WTC11 (cell line): ENCODE measurements around the gene FAM114A2. TPM values are rescaled to one million over a fixed set of nuclear protein-coding genes. Genes with fewer than 3 reads are reported as not detected.

Experiments used
- ATAC-seq: fragments of 200-7000 bp; cut with Tn5 transposase; 2 replicates; pipeline ENCODE4 v1.10.0; 2021; ENCODE audit warnings: mild to moderate bottlenecking, moderate library complexity
- CTCF ChIA-PET: fragments of 300-600 bp; sonication (Branson Sonifier 250); formaldehyde crosslinking; loops from one replicate; lab custom pipeline; 2021; ENCODE audit warnings: antibody characterized with exemption; lab: Charles Lee
- POLR2A ChIA-PET: fragments of 350-600 bp; sonication (Branson Sonifier 250); formaldehyde crosslinking; loops from one replicate; lab custom pipeline; 2021; ENCODE audit warnings: antibody characterized with exemption; lab: Charles Lee
- DNase-seq: peaks from one replicate; pipeline ENCODE4 v3.0.0; 2021; ENCODE audit warnings: low spot score
- H3K27ac Mint-ChIP-seq: 2 replicates; pipeline ENCODE4 v1.8.0; 2021; ENCODE audit warnings: mixed read lengths
- H3K27me3 Mint-ChIP-seq: 2 replicates; pipeline ENCODE4 v1.8.0; 2021; ENCODE audit warnings: low read depth, mild to moderate bottlenecking, moderate library complexity, mixed read lengths
- H3K36me3 Mint-ChIP-seq: 2 replicates; pipeline ENCODE4 v1.8.0; 2021; ENCODE audit warnings: mixed read lengths
- H3K4me1 Mint-ChIP-seq: 2 replicates; pipeline ENCODE4 v1.8.0; 2022; ENCODE audit warnings: mixed read lengths
- H3K4me3 Mint-ChIP-seq: 2 replicates; pipeline ENCODE4 v1.8.0; 2021; ENCODE audit warnings: mild to moderate bottlenecking, moderate library complexity, mixed read lengths
- H3K9me3 Mint-ChIP-seq: 2 replicates; pipeline ENCODE4 v1.8.0; 2021; ENCODE audit warnings: mixed read lengths
- ARID4B ChIP-seq: sonication (generic); formaldehyde crosslinking; IDR thresholded peaks from 2 replicates; pipeline ENCODE4 v1.8.0; 2023; ENCODE audit warnings: missing genetic modification reagents, mild to moderate bottlenecking, borderline replicate concordance
- E2F4 ChIP-seq: sonication (generic); formaldehyde crosslinking; IDR thresholded peaks from 2 replicates; pipeline ENCODE4 v1.8.1; 2022; ENCODE audit warnings: low read depth, mild to moderate bottlenecking, moderate library complexity, missing genetic modification reagents, borderline replicate concordance
- HMGA2 ChIP-seq: fragments of 250-450 bp; sonication (Bioruptor Pico); IDR thresholded peaks from 2 replicates; pipeline ENCODE4 v1.4.0; 2021; ENCODE audit warnings: mild to moderate bottlenecking, moderate library complexity
- JAZF1 ChIP-seq: fragments of 250-450 bp; sonication (Bioruptor Pico); IDR thresholded peaks from 2 replicates; pipeline ENCODE4 v1.9.0; 2021; ENCODE audit warnings: moderate library complexity, mild to moderate bottlenecking, inconsistent platforms
- MYBL2 ChIP-seq: sonication (generic); formaldehyde crosslinking; IDR thresholded peaks from 2 replicates; pipeline ENCODE4 v1.8.1; 2023; ENCODE audit warnings: mild to moderate bottlenecking, moderate library complexity, missing genetic modification reagents
- SP1 ChIP-seq: sonication (generic); formaldehyde crosslinking; conservative IDR thresholded peaks from 2 replicates; pipeline ENCODE4 v1.8.1; 2022; ENCODE audit warnings: missing genetic modification reagents
- ZNF512 ChIP-seq: sonication (generic); formaldehyde crosslinking; IDR thresholded peaks from 2 replicates; pipeline ENCODE4 v1.8.1; 2022; ENCODE audit warnings: missing genetic modification reagents, borderline replicate concordance
- total RNA-seq: library from RNA; stranded (reverse); gene quantifications from 3 replicates; pipeline ENCODE4 v1.2.3, GENCODE V29; 2021
- TF ChIP-seq, protein P1 (sequence below): fragments of 250-450 bp; sonication (Bioruptor Pico); IDR thresholded peaks from 2 replicates; pipeline ENCODE4 v1.9.0; 2021; ENCODE audit warnings: mild to moderate bottlenecking
- TF ChIP-seq, protein P2 (sequence below): fragments of 200-600 bp; IDR thresholded peaks from 2 replicates; pipeline ENCODE4 v1.8.0; 2022; ENCODE audit warnings: antibody characterized with exemption
- TF ChIP-seq, protein P3 (sequence below): sonication (generic); formaldehyde crosslinking; IDR thresholded peaks from 2 replicates; pipeline ENCODE4 v1.8.0; 2022; ENCODE audit warnings: mild to moderate bottlenecking, missing genetic modification reagents

FAM114A2 gene
- total RNA-seq, 1 experiment from 2014 or later: 10.1 TPM

DNA sequence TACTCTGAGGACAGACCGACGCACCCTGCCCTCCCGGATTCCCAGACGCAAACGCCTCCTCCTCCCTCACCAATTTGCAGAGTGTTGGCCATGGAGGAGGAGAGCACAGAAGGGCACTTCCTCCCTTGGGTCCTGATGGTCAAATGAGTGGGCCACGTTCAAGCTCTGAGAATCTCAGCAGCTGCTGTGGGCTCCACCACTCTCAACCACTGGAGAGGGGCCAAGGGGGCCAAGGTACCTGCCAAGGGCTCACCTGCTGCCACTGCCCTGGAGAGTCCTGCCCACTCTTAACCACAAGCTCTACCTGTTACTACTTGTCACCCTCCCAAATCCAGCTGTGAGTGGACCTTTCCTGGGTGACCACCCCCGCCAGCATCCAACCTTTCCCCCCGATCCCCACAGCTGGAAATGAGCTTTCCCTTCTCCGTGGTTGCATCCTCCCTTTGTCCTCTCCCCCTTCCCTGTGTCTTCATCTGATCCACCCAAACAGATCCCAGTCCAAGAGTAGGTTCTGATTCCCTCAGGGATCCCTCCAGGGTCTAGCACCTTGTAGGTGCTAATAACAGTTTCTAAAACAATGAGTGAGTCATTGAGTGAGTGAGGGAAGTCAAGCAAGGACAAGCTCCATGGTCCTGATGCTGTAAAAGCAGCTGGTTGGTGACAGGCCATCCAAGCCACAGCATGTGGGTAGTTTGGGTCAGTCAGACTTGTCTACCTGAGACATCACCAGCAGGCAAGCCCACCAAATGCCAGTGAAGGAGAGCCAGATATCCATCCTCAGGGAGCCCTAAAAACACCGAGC lies 69.7 kb downstream of the FAM114A2 start (continued):
- TF ChIP-seq E2F4 (no peak), HMGA2 (CRISPR knock-in tag) (no peak)
- TF ChIP-seq, protein P1, sequence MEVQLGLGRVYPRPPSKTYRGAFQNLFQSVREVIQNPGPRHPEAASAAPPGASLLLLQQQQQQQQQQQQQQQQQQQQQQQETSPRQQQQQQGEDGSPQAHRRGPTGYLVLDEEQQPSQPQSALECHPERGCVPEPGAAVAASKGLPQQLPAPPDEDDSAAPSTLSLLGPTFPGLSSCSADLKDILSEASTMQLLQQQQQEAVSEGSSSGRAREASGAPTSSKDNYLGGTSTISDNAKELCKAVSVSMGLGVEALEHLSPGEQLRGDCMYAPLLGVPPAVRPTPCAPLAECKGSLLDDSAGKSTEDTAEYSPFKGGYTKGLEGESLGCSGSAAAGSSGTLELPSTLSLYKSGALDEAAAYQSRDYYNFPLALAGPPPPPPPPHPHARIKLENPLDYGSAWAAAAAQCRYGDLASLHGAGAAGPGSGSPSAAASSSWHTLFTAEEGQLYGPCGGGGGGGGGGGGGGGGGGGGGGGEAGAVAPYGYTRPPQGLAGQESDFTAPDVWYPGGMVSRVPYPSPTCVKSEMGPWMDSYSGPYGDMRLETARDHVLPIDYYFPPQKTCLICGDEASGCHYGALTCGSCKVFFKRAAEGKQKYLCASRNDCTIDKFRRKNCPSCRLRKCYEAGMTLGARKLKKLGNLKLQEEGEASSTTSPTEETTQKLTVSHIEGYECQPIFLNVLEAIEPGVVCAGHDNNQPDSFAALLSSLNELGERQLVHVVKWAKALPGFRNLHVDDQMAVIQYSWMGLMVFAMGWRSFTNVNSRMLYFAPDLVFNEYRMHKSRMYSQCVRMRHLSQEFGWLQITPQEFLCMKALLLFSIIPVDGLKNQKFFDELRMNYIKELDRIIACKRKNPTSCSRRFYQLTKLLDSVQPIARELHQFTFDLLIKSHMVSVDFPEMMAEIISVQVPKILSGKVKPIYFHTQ: no peak

DNA sequence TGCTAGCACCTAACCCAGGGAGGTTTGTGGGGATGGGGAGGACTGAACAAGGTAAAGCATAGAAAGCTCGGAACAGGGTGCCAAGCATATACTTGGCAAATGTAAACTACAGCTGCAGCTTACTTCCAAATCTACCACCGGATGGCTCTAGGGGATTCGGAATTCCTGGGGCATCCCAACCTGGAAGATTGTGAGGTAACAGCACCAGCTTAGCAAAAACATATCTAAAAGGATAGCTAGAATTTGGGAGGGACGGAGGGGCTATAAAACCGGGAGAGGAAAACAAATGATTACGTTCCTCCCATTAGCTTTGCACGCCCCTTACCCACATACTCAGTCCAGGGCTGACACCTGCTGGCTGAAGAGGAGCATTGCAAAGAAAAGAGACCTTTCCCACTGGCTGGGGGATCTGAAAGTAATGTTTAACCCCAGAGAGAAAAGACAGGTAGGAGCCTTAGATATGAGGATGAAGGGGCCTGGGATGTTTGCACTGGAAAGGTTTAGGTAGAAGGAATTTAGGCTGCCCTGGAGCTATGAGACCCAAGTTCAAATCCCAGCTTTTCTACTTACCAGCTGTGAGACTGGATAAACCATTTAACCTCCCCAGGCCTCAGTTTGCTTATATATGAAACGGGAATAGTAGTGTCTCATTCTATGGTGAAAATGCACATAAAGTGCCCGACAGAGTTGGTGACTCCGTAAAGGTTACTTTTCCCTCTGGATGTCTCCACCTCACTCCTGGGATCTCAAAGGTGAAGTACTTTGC lies 73.6 kb downstream of the FAM114A2 start:
- DNase-seq: peak; percentile 70
- ChIA-PET POLR2A (interaction anchor here (0.6 to 1.0 kb wide), 3 partner anchors 31 to 1429 kb away, joined by 3 to 4 read pairs (median 4); no protein-coding TSS in a partner anchor), CTCF (interaction anchor here (0.5 to 2.6 kb wide), 46 partner anchors 9 to 1432 kb away, joined by 3 to 56 read pairs (median 4); partner anchors contain the start of genes FAM114A2, GRIA1 and MFAP3)
- TF ChIP-seq, protein P2, sequence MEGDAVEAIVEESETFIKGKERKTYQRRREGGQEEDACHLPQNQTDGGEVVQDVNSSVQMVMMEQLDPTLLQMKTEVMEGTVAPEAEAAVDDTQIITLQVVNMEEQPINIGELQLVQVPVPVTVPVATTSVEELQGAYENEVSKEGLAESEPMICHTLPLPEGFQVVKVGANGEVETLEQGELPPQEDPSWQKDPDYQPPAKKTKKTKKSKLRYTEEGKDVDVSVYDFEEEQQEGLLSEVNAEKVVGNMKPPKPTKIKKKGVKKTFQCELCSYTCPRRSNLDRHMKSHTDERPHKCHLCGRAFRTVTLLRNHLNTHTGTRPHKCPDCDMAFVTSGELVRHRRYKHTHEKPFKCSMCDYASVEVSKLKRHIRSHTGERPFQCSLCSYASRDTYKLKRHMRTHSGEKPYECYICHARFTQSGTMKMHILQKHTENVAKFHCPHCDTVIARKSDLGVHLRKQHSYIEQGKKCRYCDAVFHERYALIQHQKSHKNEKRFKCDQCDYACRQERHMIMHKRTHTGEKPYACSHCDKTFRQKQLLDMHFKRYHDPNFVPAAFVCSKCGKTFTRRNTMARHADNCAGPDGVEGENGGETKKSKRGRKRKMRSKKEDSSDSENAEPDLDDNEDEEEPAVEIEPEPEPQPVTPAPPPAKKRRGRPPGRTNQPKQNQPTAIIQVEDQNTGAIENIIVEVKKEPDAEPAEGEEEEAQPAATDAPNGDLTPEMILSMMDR: peak; percentile 85
- TF ChIP-seq SP1 (CRISPR knock-in tag): 0 out of 2 replicates have a peak, but pooled peaks have one; percentile 39
- no peak for TF ChIP-seq ARID4B (CRISPR knock-in tag)
- peak; percentile 85 for ATAC-seq
- Mint-ChIP-seq H3K27me3 (no peaks in the 10 kb centered on the region; the same call in 1 of the 2 replicates), H3K9me3 (no peaks in the 10 kb centered on the region), H3K4me1 (peaks cover 15% of the 10 kb centered on the region), H3K4me3 (peak overlapping the region; percentile 69), H3K36me3 (no peaks in the 10 kb centered on the region), H3K27ac (no peak overlapping the region)

GRCh38 chr5:153964191-153964879 lies 74.4 kb downstream of the FAM114A2 start:
- no peaks in the 10 kb centered on the region; the same call in 1 of the 2 replicates for H3K27me3 Mint-ChIP-seq
- CTCF ChIA-PET: interaction anchor here (0.5 to 2.6 kb wide), 45 partner anchors 10 to 1432 kb away, joined by 3 to 56 read pairs (median 4); partner anchors contain the start of genes FAM114A2, GRIA1 and MFAP3
- no peak for TF ChIP-seq ZNF512 (CRISPR knock-in tag)
- TF ChIP-seq MYBL2 (CRISPR knock-in tag): no peak
- TF ChIP-seq, protein P3, sequence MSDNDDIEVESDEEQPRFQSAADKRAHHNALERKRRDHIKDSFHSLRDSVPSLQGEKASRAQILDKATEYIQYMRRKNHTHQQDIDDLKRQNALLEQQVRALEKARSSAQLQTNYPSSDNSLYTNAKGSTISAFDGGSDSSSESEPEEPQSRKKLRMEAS (CRISPR knock-in tag): no peak
- no peak for TF ChIP-seq JAZF1 (CRISPR knock-in tag)
- TF ChIP-seq, all 79 proteins: peak for 0
- H3K4me3 Mint-ChIP-seq: peak overlapping the region; percentile 69
- no peak overlapping the region for H3K27ac Mint-ChIP-seq
- ATAC-seq: peak; percentile 9
- POLR2A ChIA-PET: interaction anchor here (1.0 kb wide), 1 partner anchor 138 kb away, joined by 4 read pairs; no protein-coding TSS in a partner anchor
- no peak for DNase-seq
- H3K9me3 Mint-ChIP-seq: no peaks in the 10 kb centered on the region
- no peaks in the 10 kb centered on the region for H3K36me3 Mint-ChIP-seq
- H3K4me1 Mint-ChIP-seq: peaks cover 22% of the 10 kb centered on the region
